RWPE1 (cell line): ENCODE measurements around the gene HIVEP3.
A peak's percentile ranks its signal among the peaks of the same experiment; 100 is the strongest.

ENCODE experiments used
- CTCF ChIA-PET: fragments of 350-600 bp; sonication (Branson Sonifier 250); formaldehyde crosslinking; extraction: SDS; loops from one replicate; lab custom pipeline; 2021; lab: Yijun Ruan, JAX
- POLR2A ChIA-PET: fragments of 400-600 bp; formaldehyde crosslinking; extraction: SDS; loops from one replicate; lab custom pipeline; 2020; ENCODE audit warnings: antibody characterized with exemption; ENCODE audit not compliant: low non-redundant PET; lab: Yijun Ruan, JAX
- DNase-seq: peaks from one replicate; pipeline ENCODE4 v3.0.0; 2012; ENCODE audit warnings: low spot score
- H3K27ac ChIP-seq: fragments of 450-650 bp; 2 replicates; pipeline ENCODE4 v1.5.1; 2017
- CTCF ChIP-seq: fragments of 450-650 bp; conservative IDR thresholded peaks from 2 replicates; pipeline ENCODE4 v1.5.1; 2017; ENCODE audit warnings: low read depth, mild to moderate bottlenecking

The HIVEP3 gene

GRCh38 chr1:41860771-41861170 is 58.0 kb downstream of the HIVEP3 start:
- ChIA-PET POLR2A (no interaction called here), CTCF (interaction anchor here (0.6 kb wide), 1 partner anchor 381 kb away, joined by 6 read pairs; no protein-coding TSS in a partner anchor)
- H3K27ac ChIP-seq = no peak overlapping the region
- no peak for DNase-seq
- no peak for TF ChIP-seq CTCF

- POLR2A ChIA-PET = no interaction called here
- no peak for TF ChIP-seq CTCF
- no peak overlapping the region for H3K27ac ChIP-seq
- DNase-seq = no peak
- CTCF ChIA-PET = interaction anchor here (0.6 kb wide), 1 partner anchor 154 kb away, joined by 3 read pairs; no protein-coding TSS in a partner anchor
These were observed 58.5 kb downstream of the HIVEP3 start for GRCh38 chr1:41860214-41860613.

GRCh38 chr1:41859686-41860085 is 59.0 kb downstream of the HIVEP3 start:
- no peak overlapping the region for H3K27ac ChIP-seq
- ChIA-PET POLR2A (no interaction called here), CTCF (interaction anchor here (0.6 kb wide), 1 partner anchor 155 kb away, joined by 3 read pairs; no protein-coding TSS in a partner anchor)

GRCh38 chr1:41856944-41857285 is 61.8 kb downstream of the HIVEP3 start:
- TF ChIP-seq CTCF = no peak
- CTCF ChIA-PET = no interaction called here

More at GRCh38 chr1:41859686-41860085, 59.0 kb downstream of the HIVEP3 start:
- DNase-seq = no peak
- TF ChIP-seq CTCF = no peak

GRCh38 chr1:41856151-41856943 is 62.4 kb downstream of the HIVEP3 start:
- ChIA-PET POLR2A (no interaction called here), CTCF (no interaction called here)
- DNase-seq = no peak
- TF ChIP-seq CTCF = no peak
- H3K27ac ChIP-seq = no peak overlapping the region

More at GRCh38 chr1:41856944-41857285, 61.8 kb downstream of the HIVEP3 start:
- DNase-seq = no peak
- H3K27ac ChIP-seq = no peak overlapping the region
- POLR2A ChIA-PET = no interaction called here

GRCh38 chr1:41855713-41856112 is 63.0 kb downstream of the HIVEP3 start:
- peak; percentile 59 for DNase-seq
- CTCF ChIA-PET = interaction anchor here (0.6 kb wide), 1 partner anchor 53 kb away, joined by 3 read pairs; no protein-coding TSS in a partner anchor
- no peak overlapping the region for H3K27ac ChIP-seq
- TF ChIP-seq CTCF = no peak
- POLR2A ChIA-PET = no interaction called here
